Small intestine (tissue), 7 donors: ENCODE measurements around the gene CXXC5. TPM values are rescaled to one million over a fixed set of nuclear protein-coding genes. Genes with fewer than 3 reads are reported as not detected.

Experiments
- DNase-seq, 2 donors: peaks; one replicate each; pipeline versions ENCODE4 v3.0.0 to v3.0.0-alpha.2; 2013
- FAIRE-seq: peaks from 2 replicates; lab custom pipeline; 2012; peaks lifted over from hg19 to GRCh38; lab: Jason Lieb, UNC
- H3K27ac ChIP-seq, 3 donors: one replicate each; pipeline ENCODE4 v1.5.1; 2013; ENCODE audit warnings: low read length in 2 of 3, mild to moderate bottlenecking in 2 of 3, control low read depth in 1 of 3, inconsistent platforms in 1 of 3, low read depth in 1 of 3, moderate library complexity in 1 of 3
- H3K27me3 ChIP-seq, 3 donors: one replicate each; pipeline ENCODE4 v1.6.1; 2013; ENCODE audit warnings: low read length in 3 of 3, inconsistent platforms in 1 of 3; ENCODE audit not compliant: control insufficient read depth in 3 of 3, insufficient read depth in 3 of 3
- H3K36me3 ChIP-seq, 3 donors: one replicate each; pipeline ENCODE4 v1.6.1; 2013; ENCODE audit warnings: low read length in 3 of 3, inconsistent platforms in 1 of 3, low read depth in 1 of 3, mild to moderate bottlenecking in 1 of 3, moderate library complexity in 1 of 3; ENCODE audit not compliant: control insufficient read depth in 3 of 3, insufficient read depth in 2 of 3
- H3K4me1 ChIP-seq, 3 donors: one replicate each; pipeline ENCODE4 v1.6.1; 2013; ENCODE audit warnings: low read length in 2 of 3, inconsistent platforms in 1 of 3, low read depth in 1 of 3, mild to moderate bottlenecking in 1 of 3, moderate library complexity in 1 of 3; ENCODE audit not compliant: control insufficient read depth in 3 of 3, insufficient read depth in 2 of 3
- H3K4me3 ChIP-seq, 3 donors: one replicate each; pipeline ENCODE4 v1.5.1; 2013; ENCODE audit warnings: low read length in 3 of 3, control low read depth in 1 of 3, inconsistent platforms in 1 of 3, low read depth in 1 of 3, mild to moderate bottlenecking in 1 of 3, moderate library complexity in 1 of 3
- H3K9me3 ChIP-seq, 2 donors: one replicate each; pipeline ENCODE4 v1.6.1; 2013; ENCODE audit warnings: low read depth in 1 of 2, low read length in 1 of 2; ENCODE audit not compliant: control insufficient read depth in 2 of 2, insufficient read depth in 1 of 2
- WGBS, 3 donors: extraction: QIAGEN DNeasy Blood & Tissue Kit; methylation state at CpG; one replicate each; pipeline ENCODE4 v1.1.7; 2013; 5-methylcytosine and 5-hydroxymethylcytosine counted together
- polyA plus RNA-seq, 4 donors: library from polyadenylated mRNA; stranded (reverse) in 3 of 4; unstranded in 1 of 4; fragments of 200-250 nt in 3 of 4; fragments of 120-200 nt in 1 of 4; gene quantifications; one replicate each; pipeline versions ENCODE4 v1.2.1 to v1.2.3, GENCODE V29; 2013
- donor health status: healthy with polysubstance abuse.
- donor health status: control.
- donor health status: control.
- donor health status: Bipolar disorder and iron deficiency.
- donor health status: healthy.

CXXC5 gene
- polyA plus RNA-seq, 4 donors: 3.8 to 89.4 (median 18.2) TPM

DNA sequence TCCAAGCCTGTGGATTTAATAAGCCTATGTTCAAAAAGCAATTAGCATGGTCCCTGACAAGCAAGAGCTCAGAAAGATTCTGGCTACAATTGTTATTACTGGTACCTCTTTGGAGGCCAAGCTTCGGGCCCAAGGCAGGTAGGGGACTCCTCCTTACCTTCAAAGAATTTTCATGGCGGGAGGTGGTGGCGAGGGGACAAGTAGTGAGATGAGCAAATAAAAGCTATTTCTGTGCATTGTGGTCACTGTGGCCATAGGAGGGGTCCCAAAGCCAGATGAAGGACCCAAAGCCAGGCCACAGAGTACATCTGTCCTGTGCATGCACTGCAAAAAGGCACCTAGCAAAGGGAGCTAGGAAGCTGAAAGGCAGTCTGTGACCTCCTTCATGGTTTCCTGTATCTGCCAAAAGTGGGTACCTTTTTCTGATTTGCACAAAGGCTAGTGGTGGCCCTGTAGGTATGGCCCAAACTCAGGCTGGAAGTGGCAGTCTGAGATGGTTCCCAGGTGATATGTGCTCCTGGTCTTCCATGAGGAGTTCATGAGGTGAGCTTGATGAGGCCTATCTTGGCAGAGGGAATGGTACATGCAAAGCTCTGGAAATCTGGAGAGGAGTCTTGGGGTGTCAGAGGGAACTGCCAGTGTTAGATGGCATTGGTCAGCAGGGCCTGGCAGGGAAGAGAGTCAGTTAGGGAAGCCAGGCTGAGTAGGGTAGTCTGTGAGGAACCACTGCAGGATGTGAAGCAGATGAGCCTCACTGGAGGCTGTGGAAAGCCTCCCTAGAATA is 3.3 kb upstream of the CXXC5 start:
- Histone ChIP-seq H3K4me3 (no peak overlapping the region), H3K27ac (peak overlapping the region in 1 of 3 donors; percentile 87), H3K4me1 (peaks cover 4 to 78% (median 6%) of the 10 kb centered on the region in 3 donors), H3K9me3 (no peaks in the 10 kb centered on the region), H3K36me3 (peaks cover 0 to 3% (median 0%) of the 10 kb centered on the region in 3 donors), H3K27me3 (no peaks in the 10 kb centered on the region)
- DNase-seq (no peak), FAIRE-seq (no peak)
- 83 to 92% (median 88%) methylated on average over 3 of the region's 3 CpGs for WGBS, 3 donors

GRCh38 chr5:139645430-139645871 is 2.7 kb upstream of the CXXC5 start:
- Histone ChIP-seq H3K4me3 (no peak overlapping the region), H3K27ac (no peak overlapping the region), H3K36me3 (peaks cover 0 to 6% (median 0%) of the 10 kb centered on the region in 3 donors), H3K4me1 (peaks cover 4 to 72% (median 9%) of the 10 kb centered on the region in 3 donors), H3K9me3 (no peaks in the 10 kb centered on the region), H3K27me3 (no peaks in the 10 kb centered on the region)
- no peak for DNase-seq
- 88 to 96% (median 93%) methylated on average over 3 of the region's 3 CpGs for WGBS, 3 donors
- no peak for FAIRE-seq

DNA sequence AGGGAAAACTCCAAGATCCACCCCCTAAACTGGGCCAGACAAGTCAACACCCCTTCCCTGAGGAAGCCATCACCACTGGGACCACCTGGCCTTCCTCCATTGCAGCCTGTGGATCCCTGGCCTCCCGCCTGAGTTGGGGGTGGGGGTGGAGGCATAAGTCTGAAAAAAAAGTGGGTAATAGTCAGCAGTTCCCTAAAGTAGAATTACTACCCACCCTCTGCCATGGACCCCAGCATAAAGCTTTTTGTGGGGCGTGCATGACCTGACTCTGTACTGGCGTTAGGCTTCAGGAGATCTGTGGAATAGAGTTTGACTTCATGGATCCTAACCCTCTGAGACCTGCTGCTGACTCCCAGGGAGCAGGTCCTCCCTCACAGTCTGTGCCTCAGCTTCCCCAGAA is 2.0 kb upstream of the CXXC5 start:
- WGBS, 3 donors: 85 to 95% (median 92%) methylated on average over 3 of the region's 3 CpGs
- DNase-seq (no peak), FAIRE-seq (no peak)
- Histone ChIP-seq H3K36me3 (peaks cover 0 to 6% (median 0%) of the 10 kb centered on the region in 3 donors), H3K4me1 (peaks cover 4 to 69% (median 9%) of the 10 kb centered on the region in 3 donors), H3K27ac (no peak overlapping the region), H3K4me3 (no peak overlapping the region), H3K27me3 (no peaks in the 10 kb centered on the region), H3K9me3 (no peaks in the 10 kb centered on the region)

GRCh38 chr5:139646912-139647505 is 1.1 kb upstream of the CXXC5 start:
- DNase-seq (peak in 1 of 2 donors; percentile 63), FAIRE-seq (no peak)
- Histone ChIP-seq H3K4me3 (peak overlapping the region in 1 of 3 donors; percentile 56), H3K27ac (peak overlapping the region in 1 of 3 donors; percentile 16), H3K9me3 (no peaks in the 10 kb centered on the region), H3K4me1 (peaks cover 4 to 68% (median 13%) of the 10 kb centered on the region in 3 donors), H3K36me3 (peaks cover 0 to 2% (median 0%) of the 10 kb centered on the region in 3 donors), H3K27me3 (no peaks in the 10 kb centered on the region)
- 17 to 25% (median 18%) methylated on average over 24 to 25 of the region's 25 CpGs for WGBS, 3 donors

- Histone ChIP-seq H3K36me3 (peaks cover 0 to 5% (median 0%) of the 10 kb centered on the region in 3 donors), H3K9me3 (no peaks in the 10 kb centered on the region), H3K4me3 (peak overlapping the region in 2 of 3 donors; percentile 56 to 68), H3K4me1 (peaks cover 4 to 68% (median 19%) of the 10 kb centered on the region in 3 donors), H3K27ac (peak overlapping the region in 1 of 3 donors; percentile 75), H3K27me3 (no peaks in the 10 kb centered on the region)
- 15 to 20% (median 16%) methylated on average over 41 to 46 of the region's 46 CpGs for WGBS, 3 donors
- no peak for FAIRE-seq
- no peak for DNase-seq
Observed at GRCh38 chr5:139647506-139648204, 494 bp upstream of the CXXC5 start.

DNA sequence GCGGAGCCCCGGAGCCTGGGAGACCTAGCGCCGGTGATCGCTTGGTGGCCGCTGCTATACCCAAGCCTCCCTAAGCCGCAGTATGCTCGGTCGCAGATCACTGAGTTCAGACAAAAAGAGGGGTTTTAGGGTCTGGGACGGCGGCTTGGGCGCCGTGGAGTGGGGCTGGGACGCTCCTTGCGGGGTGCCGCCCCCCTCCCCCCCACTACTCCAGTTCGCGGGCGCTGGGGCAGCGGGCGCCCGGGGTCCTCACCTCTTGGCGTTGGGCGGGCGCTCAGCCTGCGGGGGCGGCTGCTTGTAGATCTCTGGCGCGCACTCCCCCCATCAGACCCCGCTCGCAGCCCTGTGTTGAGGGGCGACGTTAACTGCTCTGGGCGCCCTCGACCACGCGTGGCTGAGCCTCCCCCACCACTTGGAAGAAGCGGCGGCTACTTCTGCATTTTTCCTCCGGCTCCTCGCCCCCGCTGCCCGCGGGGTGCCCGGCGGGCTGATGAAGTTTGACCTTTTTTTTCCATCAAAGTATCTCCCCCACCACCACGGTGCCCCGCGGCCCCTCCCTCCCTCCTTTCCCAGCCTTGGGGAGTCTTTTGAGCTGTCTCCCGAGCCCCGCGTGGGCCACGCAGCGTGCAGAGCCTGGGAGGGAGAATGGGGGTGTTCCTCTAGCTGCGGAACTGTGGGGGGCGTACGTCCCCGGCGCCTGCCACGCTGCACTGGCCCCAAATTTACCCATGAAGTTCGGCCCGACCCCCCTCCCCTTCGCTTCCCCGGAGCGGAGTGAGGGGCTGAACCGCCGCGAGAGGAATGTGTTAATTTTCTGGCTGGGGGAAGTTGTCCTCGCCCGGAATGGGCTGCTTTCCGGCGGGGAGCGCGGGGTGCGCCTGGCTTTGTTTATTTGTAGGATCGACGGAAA is 1.2 kb downstream of the CXXC5 start:
- H3K4me3 ChIP-seq: peak overlapping the region; percentile 68 to 79 (median 73)
- no peaks in the 10 kb centered on the region for H3K9me3 ChIP-seq
- no peaks in the 10 kb centered on the region for H3K27me3 ChIP-seq
- 0 to 1% (median 1%) methylated on average over 64 to 77 of the region's 77 CpGs for WGBS, 3 donors
- H3K27ac ChIP-seq: peak overlapping the region; percentile 6 to 89 (median 17)
- no peak for FAIRE-seq
- peaks cover 0 to 20% (median 0%) of the 10 kb centered on the region in 3 donors for H3K36me3 ChIP-seq
- peaks cover 2 to 69% (median 28%) of the 10 kb centered on the region in 3 donors for H3K4me1 ChIP-seq
- DNase-seq: peak in 1 of 2 donors; percentile 72

DNA sequence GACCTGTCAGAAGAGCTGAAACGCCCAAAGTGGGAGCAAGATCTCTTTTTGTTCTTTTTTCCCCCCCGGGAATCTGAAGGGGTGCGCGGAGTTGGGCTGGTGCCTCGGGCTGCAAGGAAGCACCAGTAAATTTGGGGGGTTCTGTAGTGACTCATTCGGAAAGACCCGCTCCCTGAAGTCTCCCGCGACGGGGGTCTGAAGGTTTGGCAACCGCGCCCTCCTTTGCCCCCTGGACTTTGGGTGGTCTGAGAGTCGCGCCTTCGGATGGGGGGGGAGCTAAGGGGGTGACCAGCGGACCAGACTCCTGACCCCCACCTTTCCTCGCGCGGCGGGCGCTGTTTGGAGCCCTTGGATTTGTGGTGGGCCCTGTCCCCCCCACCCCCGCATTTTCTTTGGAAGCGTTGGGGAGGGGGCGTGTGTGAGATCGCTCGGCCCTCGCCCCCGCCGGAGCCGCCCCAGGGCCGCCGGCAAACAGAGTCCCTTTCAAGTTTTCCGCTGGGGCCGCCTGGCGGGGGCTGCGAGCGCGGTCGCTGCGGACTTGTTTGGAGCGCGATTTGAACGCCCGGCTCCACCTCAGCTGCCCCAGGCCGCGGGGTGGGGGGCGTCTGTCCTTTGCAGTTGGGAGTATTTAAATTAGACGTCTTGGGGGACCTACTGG is 2.0 kb downstream of the CXXC5 start:
- Histone ChIP-seq H3K9me3 (no peaks in the 10 kb centered on the region), H3K36me3 (peaks cover 0 to 27% (median 0%) of the 10 kb centered on the region in 3 donors), H3K4me1 (peaks cover 2 to 69% (median 28%) of the 10 kb centered on the region in 3 donors), H3K27me3 (no peaks in the 10 kb centered on the region), H3K4me3 (peak overlapping the region; percentile 68 to 79 (median 73)), H3K27ac (peak overlapping the region; percentile 6 to 89 (median 61))
- DNase-seq (peak in 1 of 2 donors; percentile 70), FAIRE-seq (no peak)
- WGBS, 3 donors: 1% methylated on average over 44 to 48 of the region's 48 CpGs
